ENCODE results near the gene NOC2L. TPM values are rescaled to one million over a fixed set of nuclear protein-coding genes. Genes with fewer than 3 reads are reported as not detected.

NOC2L gene
- total and polyA plus RNA-seq, 9 of the 15 experiments (the other 6 are each of a cell fraction or from before 2014, with no cell fraction given) = 4.0 to 410 (median 200) TPM

- peak; percentile 99 for TF ChIP-seq ZBTB7A (IDR thresholded peaks at IDR 0.05; ENCODE audit: borderline replicate concordance, control insufficient read depth, low read depth, low read length)
- TF ChIP-seq ZNF408 (CRISPR knock-in tag; IDR thresholded peaks at IDR 0.05; ENCODE audit: low read depth) = no peak
- no peak for TF ChIP-seq ZNF449 (CRISPR knock-in tag; IDR thresholded peaks at IDR 0.05)
- no peak for TF ChIP-seq TAF7 (tag; IDR thresholded peaks at IDR 0.05)
- peak; percentile 92 for TF ChIP-seq RB1 (IDR thresholded peaks at IDR 0.05; ENCODE audit: low read depth)
- TF ChIP-seq WHSC1 (IDR thresholded peaks at IDR 0.05; ENCODE audit: low read length) = no peak
- no peak for TF ChIP-seq PHF20 (IDR thresholded peaks at IDR 0.05; ENCODE audit: partially characterized antibody)
- TF ChIP-seq PTTG1 (tag; IDR thresholded peaks at IDR 0.05; ENCODE audit: low read depth) = no peak
- TF ChIP-seq SIRT6 (IDR thresholded peaks at IDR 0.05; ENCODE audit: low read depth, low read length) = no peak
- peak; percentile 98 for TF ChIP-seq SMAD4 (CRISPR knock-in tag; conservative IDR thresholded peaks at IDR 0.05)
- TF ChIP-seq ARHGAP35 (IDR thresholded peaks at IDR 0.05; ENCODE audit: partially characterized antibody) = no peak
- no peak for TF ChIP-seq CHD7 (IDR thresholded peaks at IDR 0.05; ENCODE audit: low read depth, low read length)
- TF ChIP-seq MCM5 (IDR thresholded peaks at IDR 0.05; ENCODE audit: low read depth) = no peak
- TF ChIP-seq C11orf30 (IDR thresholded peaks at IDR 0.05; ENCODE audit: low read depth) = no peak
- no peak for TF ChIP-seq KLF1 (tag; IDR thresholded peaks at IDR 0.05)
- no peak for TF ChIP-seq NR4A1 (CRISPR knock-in tag; IDR thresholded peaks at IDR 0.05)
- no peak for TF ChIP-seq NR4A1 (tag; IDR thresholded peaks at IDR 0.05)
Observed at GRCh38 chr1:921011-921837, 37.8 kb downstream of the NOC2L start (continued).
